ENCODE measurements around the gene FHIT.

Gene FHIT

GRCh38 chr3:60829058-60829457 lies 422.2 kb downstream of the FHIT start:
- H3K4me3 ChIP-seq (ENCODE audit: low read length) = no peak overlapping the region
- no peak for DNase-seq (ENCODE audit: low read depth, low spot score)

DNA sequence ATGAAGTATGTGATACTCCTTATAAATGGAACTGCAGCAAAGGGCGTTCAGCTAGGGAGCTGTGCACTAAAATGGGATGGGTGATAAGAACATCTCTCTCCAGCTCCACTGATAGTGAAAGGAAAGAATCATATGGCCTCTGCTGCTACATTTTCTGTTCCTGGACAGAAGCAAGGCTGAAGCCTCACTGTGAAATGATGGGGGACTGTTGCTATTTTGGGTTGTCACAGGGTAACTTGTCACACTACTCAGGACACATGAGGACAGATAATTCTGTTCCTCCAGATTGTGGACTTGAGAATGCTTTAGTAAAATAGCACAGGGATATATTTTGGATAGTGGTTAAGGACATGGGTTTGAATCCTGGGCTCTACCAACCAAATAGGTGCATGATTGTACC lies 423.6 kb downstream of the FHIT start:
- no peak overlapping the region for H3K4me3 ChIP-seq (ENCODE audit: low read length)
- DNase-seq (ENCODE audit: low read depth, low spot score) = no peak

DNA sequence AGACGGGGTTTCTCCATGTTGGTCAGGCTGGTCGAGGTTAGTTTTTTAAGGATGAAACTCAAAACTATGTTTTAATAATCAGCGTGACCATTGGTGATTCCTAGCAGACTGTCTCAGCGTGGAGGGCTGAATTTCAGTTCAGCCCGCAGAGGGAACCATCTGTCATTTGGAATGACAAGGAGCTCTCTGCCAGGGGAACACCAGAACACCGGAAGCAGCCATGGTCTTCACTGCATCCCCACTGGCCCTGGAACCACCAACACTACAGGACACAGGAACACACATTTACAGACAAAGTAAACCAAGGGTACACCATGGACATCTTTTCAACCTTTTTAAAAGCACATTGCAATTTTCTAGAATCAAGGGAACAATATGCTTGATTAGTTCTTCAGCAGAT lies 424.7 kb downstream of the FHIT start:
- H3K4me3 ChIP-seq (ENCODE audit: low read length) = no peak overlapping the region
- no peak for DNase-seq (ENCODE audit: low read depth, low spot score)

GRCh38 chr3:60812502-60812901 lies 438.8 kb downstream of the FHIT start:
- no peak for DNase-seq (ENCODE audit: low read depth, low spot score)
- no peak overlapping the region for H3K4me3 ChIP-seq (ENCODE audit: low read length)

DNA sequence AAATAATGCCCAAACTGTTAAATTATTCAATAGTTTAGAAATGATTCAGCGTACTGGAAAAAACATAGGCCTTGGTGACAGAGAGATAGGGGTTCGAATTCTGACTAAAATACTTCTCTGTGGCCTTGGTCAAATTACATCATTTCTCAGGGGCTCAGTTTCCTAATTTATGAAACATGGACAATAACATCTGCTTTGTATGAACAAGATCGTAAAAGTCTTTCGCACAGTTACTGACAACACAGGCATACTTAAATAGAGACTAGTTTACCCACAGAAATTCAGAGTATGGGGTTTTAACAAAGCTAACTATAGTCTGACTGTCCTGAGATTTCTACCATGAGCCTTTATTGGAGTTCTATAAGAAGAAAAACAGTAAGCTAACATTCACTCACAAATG lies 440.4 kb downstream of the FHIT start:
- no peak for DNase-seq (ENCODE audit: low read depth, low spot score)
- H3K4me3 ChIP-seq (ENCODE audit: low read length) = no peak overlapping the region

GRCh38 chr3:60809857-60810610 lies 441.2 kb downstream of the FHIT start:
- H3K4me3 ChIP-seq (ENCODE audit: low read length) = no peak overlapping the region
- no peak for DNase-seq (ENCODE audit: low read depth, low spot score)

- DNase-seq (ENCODE audit: low read depth, low spot score) = no peak
Observed at GRCh38 chr3:60803216-60804173, 447.8 kb downstream of the FHIT start.

DNA sequence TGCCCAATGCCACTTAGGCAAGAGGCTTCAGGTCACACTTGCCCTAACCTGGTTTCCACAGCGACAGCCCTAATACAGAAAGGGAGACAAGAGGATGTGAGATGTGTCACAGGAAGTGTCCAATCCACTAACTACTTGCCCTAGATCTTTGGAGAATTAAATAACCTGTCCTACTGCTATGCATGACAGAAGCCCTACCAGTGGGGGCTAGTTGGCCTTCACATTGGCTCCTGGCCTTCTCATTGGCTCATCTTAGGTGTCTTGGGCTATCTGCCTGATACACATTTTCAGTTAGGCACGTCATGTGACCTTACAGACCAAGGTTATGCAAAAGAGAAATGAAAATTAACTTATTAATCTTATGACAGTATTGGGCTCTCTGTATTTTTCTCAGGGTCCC lies 449.9 kb downstream of the FHIT start:
- H3K4me3 ChIP-seq (ENCODE audit: low read length) = no peak overlapping the region
- DNase-seq (ENCODE audit: low read depth, low spot score) = no peak

More at GRCh38 chr3:60803216-60804173, 447.8 kb downstream of the FHIT start:
- H3K4me3 ChIP-seq (ENCODE audit: low read length) = no peak overlapping the region

GRCh38 chr3:60798456-60798855 lies 452.8 kb downstream of the FHIT start:
- DNase-seq (ENCODE audit: low read depth, low spot score) = no peak
- H3K4me3 ChIP-seq (ENCODE audit: low read length) = no peak overlapping the region

DNA sequence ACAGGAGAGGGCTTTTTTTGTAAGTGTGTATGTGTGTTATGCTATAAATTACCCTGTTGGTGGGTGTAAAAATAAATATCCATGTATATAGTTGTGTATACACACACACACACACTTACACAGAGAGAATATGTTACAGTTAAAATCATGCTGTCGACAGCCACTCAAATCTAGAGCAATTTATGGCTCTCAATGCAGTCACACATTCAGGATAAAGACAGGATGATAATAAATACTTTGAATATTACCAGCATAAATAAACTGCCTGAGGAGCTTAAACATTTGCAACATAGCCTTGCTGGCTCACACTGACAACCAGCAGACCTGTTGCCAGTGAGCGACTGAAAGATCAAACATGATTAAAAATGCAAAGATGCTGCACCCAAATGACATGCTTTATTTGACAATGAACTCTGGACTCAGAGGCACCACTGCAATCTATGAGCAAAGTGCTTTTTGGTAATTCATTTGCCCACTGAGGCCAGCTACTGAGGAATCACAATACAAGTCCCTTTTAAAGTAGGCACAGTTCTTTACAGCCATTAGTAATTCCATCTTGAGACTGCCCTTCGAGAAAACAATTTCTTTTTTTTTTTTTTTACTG lies 458.9 kb downstream of the FHIT start:
- DNase-seq (ENCODE audit: low read depth, low spot score) = no peak

GRCh38 chr3:60788185-60788584 lies 463.1 kb downstream of the FHIT start:
- H3K4me3 ChIP-seq (ENCODE audit: low read length) = no peak overlapping the region
- no peak for DNase-seq (ENCODE audit: low read depth, low spot score)

More for the DNA sequence above, 458.9 kb downstream of the FHIT start:
- H3K4me3 ChIP-seq (ENCODE audit: low read length) = no peak overlapping the region

DNA sequence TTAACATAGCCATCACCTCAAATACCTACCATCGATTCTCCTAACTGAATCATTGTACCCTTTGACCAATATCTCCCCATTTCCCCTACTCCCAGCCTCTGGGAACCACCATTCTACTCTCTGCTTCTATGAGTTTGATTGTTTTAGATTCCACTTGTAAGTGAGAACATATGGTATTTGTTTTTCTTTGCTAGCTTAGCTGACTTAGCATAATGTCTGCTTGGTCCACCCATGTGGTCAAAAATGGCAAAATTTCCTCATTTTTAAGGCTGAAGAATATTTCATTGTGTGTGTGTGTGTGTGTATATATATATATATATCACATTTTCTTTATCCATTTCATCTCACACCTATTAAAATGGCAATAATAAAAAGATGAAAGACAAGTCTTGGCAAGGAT lies 469.3 kb downstream of the FHIT start:
- no peak for DNase-seq (ENCODE audit: low read depth, low spot score)
- no peak overlapping the region for H3K4me3 ChIP-seq (ENCODE audit: low read length)

DNA sequence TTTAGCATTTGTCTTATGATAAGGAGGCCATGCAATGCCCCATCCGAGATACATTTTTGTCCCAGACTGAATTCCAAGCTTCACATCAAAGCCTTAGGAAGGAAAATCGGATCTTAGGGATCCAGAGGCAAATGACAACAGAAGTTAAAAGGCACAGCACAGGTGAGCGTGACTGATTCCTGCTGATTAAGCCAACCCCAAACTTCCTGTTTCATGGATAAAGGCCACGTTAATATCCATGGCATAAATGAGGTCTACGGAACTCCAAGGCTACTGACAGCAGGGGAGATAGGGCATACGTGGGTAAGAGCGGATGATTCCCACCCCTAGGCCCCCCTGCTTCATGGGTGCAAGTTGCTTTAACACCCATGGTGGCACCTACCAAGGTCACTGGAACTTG lies 471.6 kb downstream of the FHIT start:
- no peak overlapping the region for H3K4me3 ChIP-seq (ENCODE audit: low read length)
- DNase-seq (ENCODE audit: low read depth, low spot score) = no peak

GRCh38 chr3:60775985-60776384 lies 475.3 kb downstream of the FHIT start:
- DNase-seq (ENCODE audit: low read depth, low spot score) = no peak
- no peak overlapping the region for H3K4me3 ChIP-seq (ENCODE audit: low read length)

- DNase-seq (ENCODE audit: low read depth, low spot score) = no peak
- no peak overlapping the region for H3K4me3 ChIP-seq (ENCODE audit: low read length)
Observed at GRCh38 chr3:60774617-60775016, 476.6 kb downstream of the FHIT start.

DNA sequence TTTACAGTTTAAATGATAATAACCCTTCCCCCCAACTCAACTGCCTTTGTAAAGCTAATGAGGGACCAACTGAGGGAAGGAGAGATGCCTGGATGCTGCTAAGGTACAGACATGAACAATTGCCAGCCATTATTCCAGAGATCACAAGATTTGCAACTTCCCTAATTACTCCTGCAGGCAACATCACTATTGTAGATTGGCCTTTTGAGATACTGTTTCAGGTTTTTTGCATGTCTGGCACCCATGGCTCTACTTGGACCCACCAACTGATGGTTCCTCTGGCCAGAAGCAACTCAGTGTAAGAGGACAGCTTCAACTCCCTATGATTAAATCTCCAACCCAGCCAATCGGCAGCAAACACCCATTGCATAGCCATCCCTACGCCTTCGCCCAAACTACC lies 478.7 kb downstream of the FHIT start:
- DNase-seq (ENCODE audit: low read depth, low spot score) = no peak
- H3K4me3 ChIP-seq (ENCODE audit: low read length) = no peak overlapping the region

- H3K4me3 ChIP-seq (ENCODE audit: low read length) = no peak overlapping the region
- no peak for DNase-seq (ENCODE audit: low read depth, low spot score)
Observed at GRCh38 chr3:60771766-60772165, 479.5 kb downstream of the FHIT start.

DNA sequence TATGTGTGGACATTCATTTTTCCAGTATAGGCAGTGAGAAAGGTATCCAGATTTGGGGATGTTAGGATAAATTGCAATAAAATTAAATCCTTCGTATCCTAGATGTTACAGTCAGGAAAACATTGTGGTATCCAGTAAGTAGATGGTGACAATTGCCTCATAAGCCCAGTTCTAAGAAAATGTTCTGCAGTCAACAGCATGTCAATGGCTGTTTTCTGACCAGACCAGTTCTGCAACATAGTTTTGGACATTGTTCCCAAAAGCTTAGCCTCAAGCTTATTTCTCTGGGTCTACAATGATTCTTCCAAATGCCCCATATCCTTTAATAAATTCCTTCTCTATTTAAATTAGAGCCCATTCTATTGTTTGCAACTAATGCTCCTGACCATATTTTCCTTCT lies 480.7 kb downstream of the FHIT start:
- no peak for DNase-seq (ENCODE audit: low read depth, low spot score)
- H3K4me3 ChIP-seq (ENCODE audit: low read length) = no peak overlapping the region

GRCh38 chr3:60767536-60767935 lies 483.7 kb downstream of the FHIT start:
- H3K4me3 ChIP-seq (ENCODE audit: low read length) = no peak overlapping the region
- no peak for DNase-seq (ENCODE audit: low read depth, low spot score)

DNA sequence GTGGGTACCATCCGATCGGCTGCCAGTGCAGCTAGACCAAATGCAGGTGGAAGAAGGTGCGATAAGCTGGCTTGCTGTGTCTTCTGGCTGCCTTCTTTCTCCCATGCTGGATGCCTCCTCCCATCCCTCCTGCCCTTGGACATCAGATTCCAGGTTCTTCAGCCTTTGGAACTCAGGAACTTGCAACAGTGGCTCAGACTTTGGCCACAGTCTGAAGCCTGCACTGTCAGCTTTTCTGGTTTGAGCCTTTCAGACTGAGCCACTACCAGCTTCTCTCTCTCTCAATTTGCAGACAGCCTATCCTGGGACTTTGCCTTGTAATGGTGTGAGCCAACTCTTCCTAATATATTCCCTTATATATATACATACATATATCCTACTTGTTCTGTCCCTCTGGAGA lies 485.5 kb downstream of the FHIT start:
- no peak overlapping the region for H3K4me3 ChIP-seq (ENCODE audit: low read length)
- no peak for DNase-seq (ENCODE audit: low read depth, low spot score)
